Prostate gland (tissue), 2 donors: ENCODE data around the gene DNAH10. TPM values are rescaled to one million over a fixed set of nuclear protein-coding genes. Genes with fewer than 3 reads are reported as not detected.

Source experiments
- DNase-seq: peaks from one replicate; pipeline ENCODE4 v3.0.0-alpha.2; 2019; ENCODE audit warnings: low spot score
- H3K27ac ChIP-seq, 2 donors: fragments of 200-600 bp; sonication (generic); 2 replicates each; pipeline ENCODE4 v1.5.1; 2017 to 2019
- H3K27me3 ChIP-seq: fragments of 200-600 bp; sonication (generic); replicated peaks from 2 replicates; pipeline ENCODE4 v1.5.1; 2019; ENCODE audit not compliant: insufficient read depth
- H3K36me3 ChIP-seq, 2 donors: fragments of 200-600 bp; sonication (generic); 1 replicate in 1 of 2; 2 replicates in 1 of 2; pipeline versions ENCODE4 v1.5.1 to v1.8.1; 2017 to 2019
- H3K4me1 ChIP-seq: fragments of 200-600 bp; sonication (generic); replicated peaks from 2 replicates; pipeline ENCODE4 v1.5.1; 2019
- H3K4me3 ChIP-seq, 2 donors: fragments of 200-600 bp; sonication (generic); 2 replicates each; pipeline ENCODE4 v1.5.1; 2017 to 2019
- H3K9me3 ChIP-seq: fragments of 200-600 bp; sonication (generic); 2 replicates; pipeline ENCODE4 v1.5.1; 2017
- POLR2A ChIP-seq: fragments of 450-650 bp; IDR thresholded peaks from one replicate; pipeline ENCODE4 v1.6.1; 2016; ENCODE audit warnings: antibody characterized with exemption, mild to moderate bottlenecking
- POLR2AphosphoS5 ChIP-seq: sonication (generic); formaldehyde crosslinking; IDR thresholded peaks from one replicate; pipeline ENCODE4 v1.6.1; 2017; ENCODE audit warnings: antibody characterized with exemption
- WGBS: methylation state at CpG from one replicate; pipeline ENCODE4 v1.1.5; 2018; 5-methylcytosine and 5-hydroxymethylcytosine counted together
- intact Hi-C: fragments of 100-400 bp; cut with DNase I; formaldehyde crosslinking; loops from one replicate; pipeline ENCODE4 v1.14.2; 2022
- total RNA-seq, 2 donors: library from RNA; depleted of rRNA; stranded (reverse); fragments of >200 nt; gene quantifications; one replicate each; pipeline ENCODE4 v1.1.0, GENCODE V29; 2016
- TF ChIP-seq, protein P1 (sequence below), 4 experiments: fragments of 200-600 bp in 2 of 4; fragments of 450-650 bp in 2 of 4; sonication (generic) in 2 of 4; IDR thresholded peaks; 1 replicate in 3 of 4; 2 replicates in 1 of 4; pipeline ENCODE4 v1.5.1; 2016 to 2019; ENCODE audit warnings: antibody characterized with exemption in 4 of 4, mild to moderate bottlenecking in 2 of 4, moderate library complexity in 2 of 4

The DNAH10 gene
- total RNA-seq, 2 donors from 2014 or later = 0.68 to 7.9 TPM

DNA sequence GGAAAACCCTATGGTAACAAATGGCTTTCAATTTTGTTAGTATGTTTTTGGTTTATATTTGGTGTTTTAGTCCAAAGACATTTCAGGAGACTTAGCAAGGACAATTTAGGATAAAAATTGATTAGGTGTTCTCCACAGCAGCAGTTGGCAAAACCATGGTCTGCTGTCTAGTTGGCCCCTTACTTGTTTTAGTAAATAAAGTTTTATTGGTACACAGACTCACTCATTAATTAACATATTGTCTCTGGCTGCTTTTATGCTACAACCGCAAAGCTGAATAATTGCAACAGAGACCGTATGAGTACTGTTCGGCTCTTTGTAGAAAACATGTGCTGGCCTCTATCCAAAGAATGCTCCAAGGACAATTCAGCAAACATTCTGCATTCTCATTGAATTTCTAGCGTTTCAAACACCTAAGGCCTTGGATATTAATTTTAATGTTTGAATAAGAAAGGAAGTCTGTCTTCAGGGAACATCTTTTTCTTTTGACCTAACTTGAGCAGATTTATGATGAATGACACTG lies 132.8 kb downstream of the DNAH10 start:
- WGBS = 59% methylated on average over 4 of the region's 4 CpGs

DNA sequence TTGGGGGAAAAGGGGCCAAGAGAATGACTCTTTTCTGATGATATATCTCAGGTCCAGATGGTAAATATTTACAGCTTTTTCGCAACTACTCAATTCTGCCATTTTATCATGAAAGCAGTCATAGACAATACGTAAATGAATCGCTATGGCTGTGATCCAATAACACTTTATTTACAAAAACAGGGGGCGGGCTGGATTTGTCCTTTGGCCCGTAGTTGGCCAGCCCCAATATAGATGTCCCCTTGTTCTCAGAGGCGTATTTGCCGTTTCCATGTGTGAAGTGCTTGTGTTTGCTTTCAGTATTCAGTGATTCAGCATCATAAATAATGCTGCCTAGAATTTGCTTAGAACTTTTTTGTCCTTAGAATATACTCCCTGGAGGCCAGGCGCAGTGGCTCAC lies 133.3 kb downstream of the DNAH10 start:
- Histone ChIP-seq H3K27ac (no peak overlapping the region), H3K27me3 (peaks cover 3% of the 10 kb centered on the region), H3K9me3 (no peaks in the 10 kb centered on the region), H3K4me3 (no peak overlapping the region), H3K36me3 (no peaks in the 10 kb centered on the region), H3K4me1 (no peaks in the 10 kb centered on the region)
- intact Hi-C loops = no loop called here
- TF ChIP-seq POLR2AphosphoS5 (no peak), POLR2A (no peak)
- TF ChIP-seq, protein P1, sequence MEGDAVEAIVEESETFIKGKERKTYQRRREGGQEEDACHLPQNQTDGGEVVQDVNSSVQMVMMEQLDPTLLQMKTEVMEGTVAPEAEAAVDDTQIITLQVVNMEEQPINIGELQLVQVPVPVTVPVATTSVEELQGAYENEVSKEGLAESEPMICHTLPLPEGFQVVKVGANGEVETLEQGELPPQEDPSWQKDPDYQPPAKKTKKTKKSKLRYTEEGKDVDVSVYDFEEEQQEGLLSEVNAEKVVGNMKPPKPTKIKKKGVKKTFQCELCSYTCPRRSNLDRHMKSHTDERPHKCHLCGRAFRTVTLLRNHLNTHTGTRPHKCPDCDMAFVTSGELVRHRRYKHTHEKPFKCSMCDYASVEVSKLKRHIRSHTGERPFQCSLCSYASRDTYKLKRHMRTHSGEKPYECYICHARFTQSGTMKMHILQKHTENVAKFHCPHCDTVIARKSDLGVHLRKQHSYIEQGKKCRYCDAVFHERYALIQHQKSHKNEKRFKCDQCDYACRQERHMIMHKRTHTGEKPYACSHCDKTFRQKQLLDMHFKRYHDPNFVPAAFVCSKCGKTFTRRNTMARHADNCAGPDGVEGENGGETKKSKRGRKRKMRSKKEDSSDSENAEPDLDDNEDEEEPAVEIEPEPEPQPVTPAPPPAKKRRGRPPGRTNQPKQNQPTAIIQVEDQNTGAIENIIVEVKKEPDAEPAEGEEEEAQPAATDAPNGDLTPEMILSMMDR (IDR thresholded peaks at IDR 0.05) = no peak
- 70% methylated on average over 8 of the region's 8 CpGs for WGBS
- no peak for DNase-seq

More for the DNA sequence above, 132.8 kb downstream of the DNAH10 start:
- no peaks in the 10 kb centered on the region for H3K9me3 ChIP-seq
- H3K4me3 ChIP-seq = no peak overlapping the region
- DNase-seq = no peak
- no peaks in the 10 kb centered on the region for H3K4me1 ChIP-seq
- no peak for TF ChIP-seq POLR2AphosphoS5
- TF ChIP-seq, protein P1 (IDR thresholded peaks at IDR 0.05) = no peak
- TF ChIP-seq POLR2A = no peak
- peaks cover 3% of the 10 kb centered on the region for H3K27me3 ChIP-seq
- no peak overlapping the region for H3K27ac ChIP-seq
- intact Hi-C loops = no loop called here
- no peaks in the 10 kb centered on the region for H3K36me3 ChIP-seq

DNA sequence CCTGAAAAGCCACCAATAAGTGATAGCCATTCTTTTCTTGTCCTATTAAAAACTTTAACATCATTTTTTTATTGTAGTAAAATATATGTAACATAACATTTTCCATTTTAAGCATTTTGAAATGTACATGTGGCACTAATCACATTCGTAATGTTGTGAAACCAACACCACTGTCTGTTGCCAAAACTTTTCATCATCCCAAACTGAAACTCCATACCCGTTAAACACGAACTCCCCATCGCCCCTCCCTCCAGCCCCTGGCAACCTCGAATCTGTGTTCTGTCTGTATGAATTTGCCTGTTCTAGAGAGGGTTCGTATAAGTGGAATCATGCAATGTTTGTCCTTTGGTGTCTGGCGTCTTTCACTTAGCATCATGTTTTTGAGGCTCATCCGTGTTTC lies 134.7 kb downstream of the DNAH10 start:
- TF ChIP-seq POLR2AphosphoS5 (no peak), POLR2A (no peak)
- TF ChIP-seq, protein P1 (IDR thresholded peaks at IDR 0.05) = no peak
- Histone ChIP-seq H3K27me3 (no peaks in the 10 kb centered on the region), H3K9me3 (no peaks in the 10 kb centered on the region), H3K36me3 (no peaks in the 10 kb centered on the region), H3K27ac (no peak overlapping the region), H3K4me1 (no peaks in the 10 kb centered on the region), H3K4me3 (no peak overlapping the region)
- 26% methylated on average over 8 of the region's 8 CpGs for WGBS
- intact Hi-C loops = no loop called here
- no peak for DNase-seq

DNA sequence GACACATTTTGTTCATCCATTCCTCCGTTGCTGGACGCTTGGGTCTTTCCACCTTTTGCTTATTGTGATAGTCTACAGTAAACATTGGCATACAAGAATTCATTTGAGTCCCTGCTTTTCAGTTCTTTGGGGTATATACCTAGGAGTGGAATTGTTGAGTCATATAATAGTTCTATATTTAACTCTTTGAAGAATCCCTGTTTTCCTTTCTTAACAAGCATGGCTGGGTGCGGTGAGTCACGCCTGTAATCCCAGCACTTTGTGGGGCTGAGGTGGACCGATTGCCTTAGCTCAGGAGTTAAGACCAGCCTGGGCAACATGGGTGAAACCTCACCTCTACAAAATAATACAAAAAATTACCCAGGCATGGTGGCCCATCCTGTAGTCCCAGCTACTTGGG lies 135.1 kb downstream of the DNAH10 start:
- Histone ChIP-seq H3K4me3 (no peak overlapping the region), H3K4me1 (no peaks in the 10 kb centered on the region), H3K27me3 (no peaks in the 10 kb centered on the region), H3K27ac (no peak overlapping the region), H3K36me3 (no peaks in the 10 kb centered on the region), H3K9me3 (no peaks in the 10 kb centered on the region)
- 82% methylated on average over 5 of the region's 5 CpGs for WGBS
- no peak for DNase-seq
- TF ChIP-seq POLR2AphosphoS5 (no peak), POLR2A (no peak)
- TF ChIP-seq, protein P1 (IDR thresholded peaks at IDR 0.05) = no peak
- intact Hi-C loops = no loop called here

DNA sequence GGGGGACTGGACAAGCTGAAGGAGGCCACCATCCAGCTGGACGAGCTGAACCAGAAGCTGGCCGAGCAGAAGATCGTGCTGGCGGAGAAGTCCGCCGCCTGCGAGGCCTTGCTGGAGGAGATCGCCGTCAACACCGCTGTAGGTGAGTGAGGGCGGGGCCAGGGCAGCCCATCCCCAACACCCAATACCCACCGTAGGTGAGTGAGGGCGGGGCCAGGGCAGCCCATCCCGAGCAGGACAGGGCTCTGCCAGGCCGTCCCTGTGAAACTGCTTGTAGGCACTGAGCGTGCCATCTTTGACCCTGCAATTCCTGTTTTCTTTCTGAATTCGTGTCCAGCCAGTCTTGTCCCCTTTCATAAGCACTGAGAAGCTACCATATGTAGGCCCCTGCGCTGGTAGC lies 136.6 kb downstream of the DNAH10 start:
- no peaks in the 10 kb centered on the region for H3K27me3 ChIP-seq
- TF ChIP-seq POLR2A (no peak), POLR2AphosphoS5 (no peak)
- TF ChIP-seq, protein P1 (IDR thresholded peaks at IDR 0.05) = no peak
- 95% methylated on average over 18 of the region's 18 CpGs for WGBS
- H3K9me3 ChIP-seq = no peaks in the 10 kb centered on the region
- intact Hi-C loops = no loop called here
- no peak overlapping the region for H3K4me3 ChIP-seq
- no peaks in the 10 kb centered on the region for H3K4me1 ChIP-seq
- H3K36me3 ChIP-seq = no peaks in the 10 kb centered on the region
- no peak overlapping the region for H3K27ac ChIP-seq
- DNase-seq = no peak
